A549 (cell line): ENCODE data around the gene DTHD1.

Source experiments
- CHD4 ChIP-seq: fragments of 200-600 bp; sonication (generic); IDR thresholded peaks from 2 replicates; pipeline ENCODE4 v1.6.1; 2016; ENCODE audit warnings: antibody characterized with exemption, mild to moderate bottlenecking, borderline replicate concordance
- FOXS1 ChIP-seq: fragments of 250-450 bp; sonication (Bioruptor Pico); IDR thresholded peaks from 2 replicates; pipeline ENCODE4 v1.5.0; 2020; ENCODE audit warnings: mild to moderate bottlenecking, moderate library complexity
- HDAC2 ChIP-seq: fragments of 200-600 bp; sonication (generic); IDR thresholded peaks from 2 replicates; pipeline ENCODE4 v1.6.1; 2016
- MAX ChIP-seq: IDR thresholded peaks from 2 replicates; pipeline ENCODE4 v1.6.1; 2012
- MYC ChIP-seq: IDR thresholded peaks from 2 replicates; pipeline ENCODE4 v1.6.1; 2012; ENCODE audit warnings: mild to moderate bottlenecking, inconsistent platforms, low read length, improper control_type of control experiment, borderline replicate concordance
- NFE2L2 ChIP-seq: fragments of 150-350 bp; conservative IDR thresholded peaks from 2 replicates; pipeline ENCODE4 v1.6.1; 2014; ENCODE audit warnings: low read length
- NR3C1 ChIP-seq: fragments of >200 bp; sonication (Bioruptor Twin); formaldehyde crosslinking; IDR thresholded peaks from 3 replicates; pipeline ENCODE4 v1.6.1; 2017
- POLR2A ChIP-seq: IDR thresholded peaks from 2 replicates; pipeline ENCODE4 v1.6.1; 2012; ENCODE audit warnings: mild to moderate bottlenecking, low read length
- SMC3 ChIP-seq: fragments of >200 bp; sonication (Bioruptor Twin); formaldehyde crosslinking; IDR thresholded peaks from 3 replicates; pipeline ENCODE4 v1.6.1; 2018; ENCODE audit warnings: inconsistent platforms
- TF ChIP-seq, protein P1 (sequence below): fragments of >200 bp; sonication (Bioruptor Twin); formaldehyde crosslinking; IDR thresholded peaks from 3 replicates; pipeline ENCODE4 v1.5.1; 2016

DNA sequence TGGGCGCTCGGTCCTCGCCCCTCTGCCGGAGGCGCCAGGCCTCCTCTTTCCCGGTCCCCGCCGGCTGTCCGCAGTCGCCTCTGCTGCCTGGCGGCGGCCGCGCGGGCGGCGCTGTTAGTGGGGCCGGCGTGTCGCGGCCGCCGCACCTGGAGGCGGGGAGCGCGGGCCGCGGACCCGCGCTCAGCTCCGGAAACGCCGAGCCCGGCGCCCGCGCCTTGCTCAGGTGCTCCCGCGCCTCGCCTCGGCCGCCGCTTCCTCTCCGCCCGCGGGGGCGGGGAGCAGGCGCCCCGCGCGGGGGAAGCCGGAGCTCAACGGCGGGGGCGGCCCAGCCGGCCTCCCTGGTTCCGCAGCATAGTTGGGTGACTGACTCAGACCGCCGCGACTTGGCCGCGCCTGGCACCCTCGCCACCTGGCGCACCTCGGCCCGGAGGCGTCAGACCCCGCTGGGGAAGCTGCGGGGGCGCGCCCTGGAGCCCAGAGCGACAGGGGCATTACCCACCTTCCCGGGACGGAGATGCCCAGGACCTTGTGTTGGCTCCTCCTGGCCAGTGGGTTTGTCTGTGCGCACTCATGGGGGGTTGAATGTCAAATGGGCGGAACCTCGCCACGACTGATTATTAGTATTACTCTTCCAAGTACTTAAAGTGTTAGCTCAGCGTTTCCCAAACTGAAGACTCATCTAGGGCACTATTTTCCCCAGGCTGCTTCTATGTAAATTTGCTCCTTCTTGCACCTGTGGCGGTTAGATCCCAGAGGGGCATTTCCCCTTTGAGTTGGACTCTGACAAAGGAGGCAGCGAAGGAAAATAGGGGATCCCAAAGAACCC is 36.9 kb upstream of the DTHD1 start, which contains the start of gene ARAP2:
- TF ChIP-seq POLR2A = no peak
- TF ChIP-seq SMC3 = no peak
- no peak for TF ChIP-seq MYC
- TF ChIP-seq, protein P1, sequence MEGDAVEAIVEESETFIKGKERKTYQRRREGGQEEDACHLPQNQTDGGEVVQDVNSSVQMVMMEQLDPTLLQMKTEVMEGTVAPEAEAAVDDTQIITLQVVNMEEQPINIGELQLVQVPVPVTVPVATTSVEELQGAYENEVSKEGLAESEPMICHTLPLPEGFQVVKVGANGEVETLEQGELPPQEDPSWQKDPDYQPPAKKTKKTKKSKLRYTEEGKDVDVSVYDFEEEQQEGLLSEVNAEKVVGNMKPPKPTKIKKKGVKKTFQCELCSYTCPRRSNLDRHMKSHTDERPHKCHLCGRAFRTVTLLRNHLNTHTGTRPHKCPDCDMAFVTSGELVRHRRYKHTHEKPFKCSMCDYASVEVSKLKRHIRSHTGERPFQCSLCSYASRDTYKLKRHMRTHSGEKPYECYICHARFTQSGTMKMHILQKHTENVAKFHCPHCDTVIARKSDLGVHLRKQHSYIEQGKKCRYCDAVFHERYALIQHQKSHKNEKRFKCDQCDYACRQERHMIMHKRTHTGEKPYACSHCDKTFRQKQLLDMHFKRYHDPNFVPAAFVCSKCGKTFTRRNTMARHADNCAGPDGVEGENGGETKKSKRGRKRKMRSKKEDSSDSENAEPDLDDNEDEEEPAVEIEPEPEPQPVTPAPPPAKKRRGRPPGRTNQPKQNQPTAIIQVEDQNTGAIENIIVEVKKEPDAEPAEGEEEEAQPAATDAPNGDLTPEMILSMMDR = no peak; the same call in 2 of the 3 replicates
- TF ChIP-seq NR3C1 = no peak
- no peak for TF ChIP-seq MAX
- no peak for TF ChIP-seq HDAC2
- no peak for TF ChIP-seq NFE2L2
- no peak for TF ChIP-seq FOXS1 (CRISPR knock-in tag)
- no peak for TF ChIP-seq CHD4
